Nucleus accumbens (tissue), 56 donors: ENCODE results near the gene MAP3K19.
"Not testable (repeated sequence)": the region's sequence is repeated elsewhere in the genome, so short reads cannot be mapped to it uniquely, and the experiment has no call there.

ENCODE experiments used
- DNase-seq, 56 donors: peaks; one replicate each; lab custom pipeline; 2025; lab: John Stamatoyannopoulos, UW

MAP3K19 gene

GRCh38 chr2:135047300-135047699 lies at the start of gene MAP3K19:
Gene MAP3K19 (minus strand): TSS chr2:135047447. CDS start chr2:135024647, 22,800 bp downstream.
- DNase-seq = peak in 1 of 56 donors; percentile 2

GRCh38 chr2:135096665-135097446 lies 49.6 kb upstream of the MAP3K19 start:
- DNase-seq = no peak

- no peak for DNase-seq
These were observed 48.3 kb upstream of the MAP3K19 start for GRCh38 chr2:135095591-135095990.

GRCh38 chr2:135094508-135094907 lies 47.3 kb upstream of the MAP3K19 start:
- no peak for DNase-seq

GRCh38 chr2:135093670-135094330 lies 46.6 kb upstream of the MAP3K19 start:
- DNase-seq = no peak

- DNase-seq = no peak
These were observed 45.9 kb upstream of the MAP3K19 start for GRCh38 chr2:135093193-135093592.

- DNase-seq = no peak
These were observed 44.4 kb upstream of the MAP3K19 start for GRCh38 chr2:135091681-135092080.

GRCh38 chr2:135089597-135089996 lies 42.4 kb upstream of the MAP3K19 start:
- DNase-seq = not testable (repeated sequence)

GRCh38 chr2:135086222-135086621 lies 39.0 kb upstream of the MAP3K19 start:
- no peak for DNase-seq

- DNase-seq = no peak
These were observed 31.2 kb upstream of the MAP3K19 start for GRCh38 chr2:135078417-135078816.

GRCh38 chr2:135076556-135076955 lies 29.3 kb upstream of the MAP3K19 start:
- DNase-seq = no peak

- DNase-seq = no peak
These were observed 27.0 kb upstream of the MAP3K19 start for GRCh38 chr2:135074216-135074615.

GRCh38 chr2:135072125-135072997 lies 25.1 kb upstream of the MAP3K19 start:
- no peak for DNase-seq

- no peak for DNase-seq
These were observed 19.5 kb upstream of the MAP3K19 start for GRCh38 chr2:135066710-135067109.

GRCh38 chr2:135064149-135064548 lies 16.9 kb upstream of the MAP3K19 start:
- DNase-seq = no peak

GRCh38 chr2:135063210-135063609 lies 16.0 kb upstream of the MAP3K19 start:
- DNase-seq = no peak

- DNase-seq = no peak
These were observed 12.3 kb upstream of the MAP3K19 start for GRCh38 chr2:135059577-135059976.

GRCh38 chr2:135056790-135057189 lies 9.5 kb upstream of the MAP3K19 start:
- DNase-seq = no peak

- DNase-seq = no peak
These were observed 8.0 kb upstream of the MAP3K19 start for GRCh38 chr2:135055182-135055786.

- peak in 1 of 56 donors; percentile 0 for DNase-seq
These were observed 5.8 kb upstream of the MAP3K19 start for GRCh38 chr2:135052997-135053474.
